Iris pigment epithelial cell (primary cell): ENCODE results near the gene ARHGAP8.

ENCODE experiments used
- DNase-seq: peaks from one replicate; pipeline ENCODE4 v3.0.0-alpha.2; 2011; ENCODE audit warnings: low read depth

The ARHGAP8 gene

DNA sequence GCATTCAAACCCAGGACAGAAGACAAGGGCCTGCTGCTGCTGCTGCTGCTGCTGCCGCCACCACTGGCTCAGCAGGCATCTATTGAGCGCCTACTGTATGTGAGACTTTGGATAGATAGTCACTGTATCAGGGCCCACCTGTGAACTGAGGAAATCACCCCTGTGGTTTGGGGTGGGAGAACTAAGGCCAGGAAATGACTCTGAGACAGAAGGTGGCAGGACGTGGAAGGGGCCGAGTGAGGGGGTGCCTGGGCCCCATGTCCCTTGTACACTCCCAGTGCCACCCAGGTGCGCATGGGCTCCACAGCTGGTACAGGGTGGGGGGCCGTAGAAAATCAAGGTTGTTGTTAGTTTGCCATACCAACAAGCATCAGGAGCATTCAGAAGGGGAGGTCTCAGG, 50.6 kb downstream of the ARHGAP8 start:
- no peak for DNase-seq

DNA sequence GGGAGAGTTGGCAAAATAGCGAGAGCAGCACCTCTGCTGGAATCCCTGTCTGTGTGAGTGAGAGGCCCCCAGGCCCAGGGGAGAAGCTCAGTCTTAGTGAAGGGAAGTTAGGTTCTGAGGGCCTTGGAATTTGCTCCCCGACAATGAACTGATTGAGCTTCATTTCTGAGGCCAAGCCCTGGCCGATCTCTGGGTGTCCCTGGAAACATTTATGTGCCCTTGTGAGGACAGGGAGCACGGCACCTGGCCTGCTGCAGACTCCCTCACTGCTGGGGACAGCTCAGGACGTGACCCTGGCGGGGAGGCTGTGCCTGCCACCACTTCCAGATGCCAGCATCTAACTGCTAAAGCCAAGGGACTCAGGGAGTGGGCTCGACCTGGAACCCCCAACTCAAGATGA, 52.0 kb downstream of the ARHGAP8 start:
- DNase-seq: no peak

DNA sequence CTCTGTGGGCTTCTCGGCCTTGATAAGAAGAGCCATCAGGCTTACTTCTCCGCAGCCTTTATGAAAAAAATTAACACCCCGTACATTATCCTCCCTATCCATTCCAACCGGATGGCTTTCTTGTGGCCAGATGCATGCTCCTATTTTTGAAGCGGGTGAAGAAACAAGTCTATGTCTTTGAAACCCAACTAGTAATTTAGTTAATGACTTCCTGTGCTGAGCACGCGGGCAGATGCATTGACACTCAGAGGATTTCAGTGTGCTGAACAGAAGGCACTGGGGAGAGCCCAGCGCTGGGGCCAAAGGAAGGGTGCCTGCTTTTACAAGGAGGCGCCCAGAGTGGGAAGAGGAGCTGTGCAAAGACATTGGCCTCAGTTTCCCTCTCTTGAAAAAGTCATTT, 53.3 kb downstream of the ARHGAP8 start:
- no peak for DNase-seq

DNA sequence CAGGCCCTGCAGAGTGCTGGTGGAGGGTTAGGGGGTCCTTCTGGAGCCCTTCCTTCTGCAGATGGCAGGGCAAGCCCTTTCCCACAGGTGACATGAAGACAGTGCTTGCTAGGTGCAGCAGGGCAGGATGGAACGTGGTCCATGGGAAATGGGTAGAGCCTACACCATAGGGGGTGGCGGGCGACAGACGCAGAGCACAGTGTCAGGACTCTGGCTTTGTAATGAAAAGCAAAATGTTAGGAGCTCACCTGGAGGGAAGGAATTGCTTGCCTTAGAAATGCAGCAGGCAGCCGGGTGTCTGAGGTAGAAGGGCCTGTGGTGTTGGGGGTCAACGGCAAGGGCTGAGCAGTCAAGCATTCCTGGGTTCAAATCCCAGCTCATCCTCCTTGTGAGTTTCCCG, 54.9 kb downstream of the ARHGAP8 start:
- DNase-seq: no peak

DNA sequence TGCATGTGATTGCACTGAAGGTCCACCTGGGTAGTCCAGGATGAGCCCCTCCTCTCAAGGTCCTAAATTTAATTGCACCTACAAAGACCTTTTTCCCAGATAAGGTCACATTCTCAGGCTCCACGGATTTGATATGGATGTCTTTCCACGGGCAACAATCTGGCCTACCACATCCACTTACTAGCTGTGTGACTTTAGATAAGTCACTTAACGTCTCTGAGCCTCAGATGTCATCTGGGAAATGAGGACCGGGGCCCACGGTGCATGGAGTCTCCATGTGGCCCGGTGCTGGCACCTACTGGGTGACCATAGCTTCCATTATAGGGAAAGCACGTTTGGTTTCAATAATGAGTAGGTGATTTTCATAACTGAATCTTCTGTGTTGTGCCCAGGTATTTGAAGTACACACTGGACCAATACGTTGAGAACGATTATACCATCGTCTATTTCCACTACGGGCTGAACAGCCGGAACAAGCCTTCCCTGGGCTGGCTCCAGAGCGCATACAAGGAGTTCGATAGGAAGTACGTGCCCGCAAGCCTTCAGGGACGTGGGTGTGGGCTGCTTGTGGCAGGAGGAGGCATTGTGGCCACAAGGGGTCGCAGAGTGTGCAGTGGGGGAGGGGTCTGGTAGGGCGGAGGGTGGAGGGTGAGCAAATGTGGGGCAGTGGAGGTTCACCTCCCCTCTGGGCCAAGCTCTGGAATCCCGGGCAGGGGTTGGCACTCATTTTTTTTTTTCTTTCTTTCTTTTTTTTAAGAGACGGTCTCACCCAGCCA, 55.7 kb downstream of the ARHGAP8 start:
- no peak for DNase-seq

DNA sequence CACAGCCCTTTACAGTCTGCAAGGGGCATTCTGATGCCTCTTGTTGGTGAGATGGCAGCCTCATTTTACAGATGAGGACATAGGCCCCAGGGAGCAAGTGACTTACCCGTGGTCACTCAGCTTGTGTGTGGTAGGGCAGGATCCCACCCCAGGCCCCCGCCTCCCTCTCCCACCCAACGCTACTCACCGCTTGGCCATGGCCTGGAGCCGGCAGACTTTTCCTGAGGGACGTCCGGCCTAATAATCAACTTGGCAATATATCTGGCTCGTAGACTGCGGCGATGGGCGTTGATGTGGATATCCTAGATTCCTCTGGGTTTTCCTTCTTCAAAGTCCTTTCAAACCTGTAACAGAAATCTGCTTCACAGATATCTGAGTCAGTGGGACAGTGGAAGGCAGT, 57.1 kb downstream of the ARHGAP8 start:
- DNase-seq: no peak

DNA sequence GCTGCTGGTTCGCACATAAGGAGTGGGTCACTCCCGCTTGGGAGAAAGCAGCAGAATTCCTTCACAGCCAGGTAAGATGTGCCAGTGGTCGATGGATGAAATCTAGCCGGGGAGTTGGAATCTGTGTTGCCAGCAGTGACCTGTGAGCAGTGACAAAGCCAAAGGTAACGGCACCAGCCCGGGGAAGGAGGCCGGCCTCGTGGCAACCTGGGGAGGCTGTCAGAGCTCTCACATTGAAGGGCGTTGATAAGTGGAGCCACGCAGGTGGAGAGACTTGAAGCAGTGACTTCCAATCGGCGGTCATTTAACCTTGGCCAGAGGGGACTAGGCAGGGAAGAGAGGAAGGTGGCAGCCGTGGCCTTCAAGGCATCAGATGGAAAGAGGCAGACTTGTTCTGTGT, 58.8 kb downstream of the ARHGAP8 start:
- no peak for DNase-seq

DNA sequence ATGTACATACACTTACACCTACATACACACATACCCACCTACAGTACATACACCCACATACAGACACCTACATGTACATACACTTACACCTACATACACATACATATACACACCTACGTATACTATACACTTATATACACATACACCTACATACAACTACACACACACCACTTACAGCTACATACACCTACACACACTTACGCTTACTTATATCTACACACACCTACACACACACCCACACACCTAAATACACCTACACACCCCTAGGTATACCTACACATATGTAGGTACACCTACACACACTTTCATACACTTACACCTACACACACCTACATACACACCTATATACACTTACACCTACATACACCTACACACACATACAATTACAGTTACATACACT, 61.0 kb downstream of the ARHGAP8 start:
- no peak for DNase-seq

DNA sequence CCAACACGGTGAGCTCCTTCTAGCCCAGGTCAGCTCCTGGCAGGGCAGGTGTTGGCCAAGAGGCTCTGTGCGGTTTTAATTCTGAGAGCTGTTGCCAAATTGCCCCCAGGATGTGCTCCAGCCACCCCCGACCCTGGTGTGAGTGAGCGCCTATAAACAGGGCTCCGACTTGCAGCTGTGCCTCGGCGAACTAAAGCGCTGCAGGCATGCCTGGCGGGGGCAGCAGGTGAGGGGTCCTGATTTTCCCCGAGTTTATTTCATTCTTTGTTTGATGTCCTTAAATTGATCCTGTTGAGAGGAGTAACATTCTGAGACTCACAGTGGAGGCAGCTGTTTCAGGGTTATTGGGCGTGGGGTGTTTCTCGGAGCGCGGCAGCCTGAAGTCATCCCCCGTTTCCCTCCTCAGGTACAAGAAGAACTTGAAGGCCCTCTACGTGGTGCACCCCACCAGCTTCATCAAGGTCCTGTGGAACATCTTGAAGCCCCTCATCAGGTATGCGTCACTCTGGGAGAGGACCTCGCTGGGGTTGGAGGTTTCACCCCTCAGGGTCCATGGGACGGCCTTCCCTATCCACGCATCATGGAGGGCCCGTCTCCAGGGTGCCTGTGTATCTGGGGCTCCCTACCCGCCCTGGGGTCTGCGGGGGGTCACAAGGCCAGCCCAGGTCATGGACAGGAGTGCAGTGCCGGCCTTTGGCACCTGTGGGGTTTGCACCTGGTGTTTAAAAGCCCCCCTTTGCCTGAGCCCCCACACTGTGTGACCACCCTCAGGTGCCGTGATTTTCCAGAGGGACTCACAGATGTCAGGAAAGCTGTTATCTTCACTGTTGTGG, 62.1 kb downstream of the ARHGAP8 start:
- DNase-seq: no peak

DNA sequence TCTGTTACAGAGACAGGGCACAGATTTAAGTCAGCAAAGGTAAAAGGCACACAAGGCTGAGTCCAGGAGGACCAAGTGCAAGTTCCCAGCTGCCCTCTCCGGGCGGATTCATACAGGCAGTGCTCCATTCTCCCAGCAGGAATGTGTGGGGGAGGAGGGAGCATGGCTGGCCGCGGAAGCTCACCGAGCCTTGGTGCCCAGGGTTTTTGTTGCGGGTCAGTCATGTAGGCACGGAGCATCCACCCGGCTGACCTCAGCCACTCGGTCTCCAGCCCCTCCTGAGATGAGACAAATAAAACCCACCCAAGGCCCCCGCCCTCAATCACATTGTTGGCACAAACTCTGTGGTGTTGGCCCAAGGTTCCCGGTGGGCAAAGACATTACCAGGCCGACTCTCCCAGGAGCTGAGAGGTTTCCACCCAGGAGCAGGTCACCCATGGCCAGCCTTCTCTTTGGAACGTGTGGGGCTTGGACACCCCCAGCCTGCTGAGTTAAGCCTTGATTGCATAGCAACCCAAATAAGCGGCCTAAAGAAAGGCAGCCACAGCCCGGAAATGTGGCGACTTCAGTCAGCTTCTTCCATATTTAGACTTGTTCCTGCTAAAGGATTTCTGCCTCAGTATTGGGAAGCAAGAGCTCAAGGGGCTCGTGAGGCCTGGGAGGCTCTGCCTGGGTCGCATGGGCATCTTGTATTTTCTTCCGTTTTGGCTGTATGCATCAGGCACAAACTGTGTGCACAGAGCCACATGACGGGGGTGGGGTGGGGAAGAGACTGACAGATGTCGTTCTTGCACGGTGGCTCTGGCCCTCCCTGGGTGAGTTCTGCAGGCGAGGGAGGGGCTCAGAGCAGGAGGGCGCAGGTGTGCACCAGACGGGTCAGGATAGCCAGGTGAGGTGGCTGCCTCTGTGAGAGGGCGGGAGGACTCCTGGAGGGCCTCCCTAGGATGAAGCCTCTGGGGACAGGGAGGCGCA, 63.0 kb downstream of the ARHGAP8 start:
- no peak for DNase-seq

DNA sequence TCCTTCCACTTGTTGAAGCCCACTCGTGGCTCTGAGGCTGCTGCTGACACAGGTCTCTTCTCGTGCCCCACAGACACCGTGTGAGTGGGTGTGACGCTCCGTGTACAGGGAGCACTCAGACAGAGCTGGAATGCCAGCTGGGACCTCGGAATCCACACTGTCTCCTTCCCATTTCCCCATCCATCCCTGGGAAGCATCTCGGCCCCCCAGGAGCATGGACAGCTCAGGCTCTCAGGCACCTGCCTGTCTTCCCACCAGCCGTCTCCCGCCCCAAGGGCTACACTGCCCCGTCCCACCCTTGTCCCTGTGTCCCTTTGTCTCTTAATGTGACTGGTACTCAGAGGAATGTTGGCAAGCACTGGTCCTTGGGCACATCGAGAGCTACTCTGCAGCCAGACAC, 63.8 kb downstream of the ARHGAP8 start:
- no peak for DNase-seq

DNA sequence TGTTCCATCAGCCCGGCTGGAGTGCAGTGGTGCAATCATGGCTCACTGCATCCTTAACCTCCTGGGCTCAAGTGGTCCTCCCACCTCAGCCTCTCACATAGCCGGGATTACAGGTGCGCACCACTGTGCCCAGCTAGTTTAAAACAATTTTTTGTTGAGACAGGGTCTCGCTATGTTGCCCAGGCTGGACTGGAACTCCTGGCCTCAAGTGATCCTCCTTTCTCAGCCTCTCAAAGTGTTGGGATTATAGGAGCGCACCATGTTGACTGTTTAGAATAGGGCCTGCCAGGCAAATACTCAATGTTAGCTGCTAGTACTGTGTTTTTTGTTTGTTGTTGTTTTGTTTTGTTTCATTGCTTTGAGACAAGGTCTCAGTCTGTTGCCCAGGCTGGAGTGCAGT, 66.4 kb downstream of the ARHGAP8 start:
- DNase-seq: no peak

DNA sequence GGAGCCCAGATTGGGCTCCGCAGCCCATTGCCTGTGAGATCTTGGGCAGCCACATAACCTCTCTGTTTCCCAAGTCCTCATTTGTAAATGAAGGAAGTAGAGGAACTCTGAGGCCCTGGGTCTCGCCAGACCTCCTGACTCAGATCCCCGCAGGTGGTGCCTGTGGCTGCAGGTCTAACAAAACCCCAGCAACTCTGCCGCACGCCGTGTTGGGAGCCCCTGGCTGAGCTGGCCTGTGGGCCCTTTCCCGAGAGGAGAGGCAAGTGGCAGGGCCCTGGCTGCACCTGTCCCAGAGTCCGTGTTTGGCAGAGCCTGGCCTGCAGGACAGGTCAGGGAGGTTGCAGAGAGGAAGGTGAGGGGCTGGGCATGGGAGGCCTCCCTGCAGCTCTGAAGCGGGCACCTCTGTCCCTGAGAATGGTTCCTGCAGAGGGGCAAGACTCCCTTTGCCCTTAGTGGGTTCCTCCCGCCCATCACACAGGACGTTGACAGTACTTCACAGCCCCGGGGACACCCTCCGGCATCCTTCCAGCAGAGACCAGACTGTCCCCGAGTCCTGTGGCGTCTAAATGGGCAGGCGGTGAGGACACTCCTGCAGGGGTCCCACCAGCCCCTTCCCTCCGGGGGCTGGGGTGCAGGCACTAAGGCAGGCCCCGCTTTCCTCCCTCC, 67.7 kb downstream of the ARHGAP8 start:
- no peak for DNase-seq

DNA sequence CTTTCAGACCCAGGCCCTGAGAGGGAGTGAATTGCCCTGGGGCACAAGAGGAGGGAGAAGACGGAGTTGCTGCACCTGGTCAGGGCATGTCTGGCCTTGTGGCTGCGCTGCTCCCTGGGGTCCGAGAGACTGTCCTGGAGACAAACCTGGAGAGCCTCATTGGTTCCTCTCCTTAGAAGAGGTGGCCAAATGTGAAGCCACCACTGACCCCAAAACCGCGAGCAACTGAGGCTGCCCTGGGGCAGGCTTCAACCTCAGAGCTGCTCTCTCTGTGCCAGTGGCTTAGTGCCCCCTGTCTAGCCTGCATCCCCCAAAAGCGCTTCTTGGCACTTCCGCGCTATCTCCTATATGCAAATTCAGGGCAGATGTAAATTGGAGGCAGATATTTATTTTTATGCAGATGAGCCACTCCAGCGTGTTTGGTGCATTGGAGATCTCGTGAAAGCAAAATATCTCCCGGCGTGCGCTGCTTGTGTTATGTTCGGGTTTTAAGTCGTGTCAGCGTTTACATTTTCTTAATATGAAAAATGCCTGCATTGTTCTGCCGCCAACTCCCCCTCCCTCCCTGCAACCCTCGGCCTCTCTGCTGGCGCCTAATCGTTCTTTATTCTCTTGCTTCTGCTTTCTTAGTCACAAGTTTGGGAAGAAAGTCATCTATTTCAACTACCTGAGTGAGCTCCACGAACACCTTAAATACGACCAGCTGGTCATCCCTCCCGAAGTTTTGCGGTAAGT, 69.5 kb downstream of the ARHGAP8 start:
- DNase-seq: no peak

DNA sequence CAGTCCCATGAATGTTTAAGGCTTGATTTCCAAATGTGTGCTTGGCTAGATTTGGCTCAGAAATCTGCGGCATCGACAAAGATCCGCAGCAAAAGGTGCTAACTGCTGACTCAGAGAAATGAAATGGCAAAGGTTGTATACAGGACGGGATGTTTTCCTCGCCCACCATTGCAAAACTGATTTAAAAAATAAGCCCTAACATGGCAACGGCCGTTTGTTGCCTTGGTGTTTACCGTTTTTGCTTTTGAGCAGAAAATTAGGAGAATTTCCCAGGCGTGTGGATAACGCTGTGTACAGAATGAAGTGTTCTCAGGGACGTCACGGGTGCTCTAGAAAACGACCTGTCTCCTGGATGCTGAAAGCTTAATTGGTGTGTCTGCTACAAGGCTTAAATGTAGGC, 70.2 kb downstream of the ARHGAP8 start:
- DNase-seq: no peak

DNA sequence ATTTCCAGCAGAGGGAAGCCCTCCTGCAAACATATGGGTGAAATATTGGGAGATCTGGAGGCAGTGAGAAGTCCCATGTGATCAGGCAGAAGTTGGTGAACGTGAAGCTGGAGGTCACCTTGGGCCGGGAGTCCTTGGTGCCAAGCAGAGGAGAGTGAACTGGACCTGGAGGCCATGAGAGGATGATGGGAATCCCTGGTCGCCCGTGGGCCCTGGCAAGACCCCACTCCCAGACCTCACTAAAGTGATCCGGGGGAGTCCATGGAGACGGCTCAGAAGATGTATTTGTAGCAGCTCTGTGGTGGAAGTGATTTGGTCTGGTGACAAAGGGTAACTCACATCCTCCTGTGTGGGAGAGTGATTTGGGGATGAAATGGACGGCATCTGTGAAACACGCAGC, 71.0 kb downstream of the ARHGAP8 start:
- DNase-seq: no peak

DNA sequence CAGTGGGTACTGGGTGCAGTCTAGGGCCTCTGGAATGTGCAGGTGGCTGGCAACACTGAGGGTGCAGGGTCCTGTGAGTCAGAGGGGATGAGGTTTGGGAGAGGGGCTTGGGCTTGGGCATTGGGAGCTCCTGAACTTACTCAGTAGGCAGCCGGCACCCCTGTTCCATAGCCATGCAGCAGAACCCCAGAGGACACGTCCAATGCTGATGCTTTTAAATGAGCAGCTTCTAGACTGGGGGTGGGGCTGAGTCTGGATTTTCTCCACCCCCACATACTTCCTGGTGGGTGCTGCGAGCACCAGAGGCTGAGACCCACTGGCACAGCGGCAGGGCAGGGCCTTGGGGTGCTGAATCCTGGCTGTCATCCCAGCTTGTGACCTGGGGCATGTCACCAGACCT, 71.4 kb downstream of the ARHGAP8 start:
- no peak for DNase-seq

DNA sequence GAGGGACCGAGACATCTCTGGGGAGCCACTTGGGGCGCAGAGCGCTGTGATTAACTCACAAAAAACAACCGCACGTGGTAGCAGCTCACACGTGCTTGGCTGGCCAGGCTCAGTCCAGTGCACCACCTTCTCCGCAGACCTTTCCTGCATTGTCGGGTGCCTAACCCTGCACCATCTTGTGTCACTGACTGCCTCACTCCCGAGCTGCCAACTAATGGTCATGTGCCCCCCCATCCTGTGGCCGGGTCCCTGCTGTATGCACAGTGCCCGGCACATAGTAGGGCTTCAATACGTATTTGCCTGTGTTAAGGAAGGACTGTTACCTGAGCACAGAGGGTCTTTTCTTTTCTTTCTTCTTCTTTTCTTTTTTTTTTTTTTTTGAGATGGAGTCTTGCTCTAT, 71.9 kb downstream of the ARHGAP8 start:
- no peak for DNase-seq

DNA sequence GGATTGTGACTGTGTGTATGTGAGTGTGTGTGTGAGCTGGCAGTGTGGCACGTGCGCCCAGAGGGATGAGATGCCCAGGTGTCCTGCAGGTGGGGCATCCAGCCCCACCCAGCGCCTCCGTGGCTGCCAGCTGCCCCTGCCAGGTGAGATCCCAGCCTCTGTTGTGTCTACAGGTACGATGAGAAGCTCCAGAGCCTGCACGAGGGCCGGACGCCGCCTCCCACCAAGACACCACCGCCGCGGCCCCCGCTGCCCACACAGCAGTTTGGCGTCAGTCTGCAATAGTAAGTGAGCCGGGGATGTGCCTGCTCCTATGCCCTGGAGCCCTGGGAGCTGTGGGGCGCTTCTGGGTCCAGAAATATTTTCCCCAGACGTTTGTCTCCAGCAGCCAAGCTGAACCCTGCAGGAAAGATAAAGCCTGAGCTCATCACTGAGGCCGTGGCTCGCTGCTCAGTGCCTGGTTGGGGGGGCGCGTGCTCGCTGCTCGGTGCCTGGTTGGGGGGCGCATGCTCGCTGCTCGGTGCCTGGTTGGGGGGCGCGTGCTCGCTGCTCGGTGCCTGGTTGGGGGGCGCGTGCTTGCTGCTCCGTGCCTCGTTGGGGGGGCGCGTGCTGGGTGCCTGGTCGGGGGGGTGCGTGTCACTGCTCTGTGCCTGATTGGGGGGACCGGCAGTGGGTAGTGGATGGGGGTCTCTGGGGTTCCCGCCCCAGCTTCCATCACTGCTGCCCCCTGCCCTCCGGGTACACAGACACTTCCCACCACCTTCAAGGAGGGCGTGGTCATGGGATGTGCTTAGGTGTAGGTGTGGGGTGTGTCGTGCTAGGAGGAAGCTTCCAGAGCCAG, 73.2 kb downstream of the ARHGAP8 start:
- DNase-seq: no peak

DNA sequence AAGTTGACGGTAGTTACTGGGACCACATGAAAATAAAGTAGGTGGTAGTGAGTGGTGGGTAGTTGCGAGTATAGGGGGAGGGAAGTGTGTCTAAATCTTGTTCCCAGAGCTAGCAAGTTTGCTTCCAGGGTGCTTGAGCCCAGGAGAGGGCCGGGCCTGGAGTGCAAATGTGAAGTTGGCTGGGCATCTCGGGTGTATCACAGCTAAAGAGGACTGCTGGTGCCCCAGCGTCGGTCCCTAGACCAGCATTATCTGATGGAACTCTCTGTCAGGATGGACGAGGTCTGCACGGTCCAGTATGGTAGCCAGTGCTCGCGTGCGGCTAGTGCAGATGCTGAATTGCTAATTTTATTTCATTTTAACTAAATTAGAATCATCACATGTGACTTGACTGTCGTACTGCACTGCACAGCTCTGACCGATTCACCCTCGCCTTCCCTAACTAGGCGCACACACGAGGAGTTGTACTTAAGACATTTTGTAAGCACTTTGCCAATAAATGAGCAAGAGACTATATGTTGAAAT, 75.4 kb downstream of the ARHGAP8 start:
- no peak for DNase-seq
